HepG2 (cell line): ENCODE results near the gene ITPRIP. TPM values are rescaled to one million over a fixed set of nuclear protein-coding genes. Genes with fewer than 3 reads are reported as not detected.

ENCODE experiments used
- AFF4 ChIP-seq: sonication (generic); formaldehyde crosslinking; IDR thresholded peaks from 2 replicates; pipeline ENCODE4 v1.4.0; 2020; ENCODE audit warnings: missing genetic modification reagents
- CHD2 ChIP-seq: IDR thresholded peaks from 2 replicates; pipeline ENCODE4 v1.6.1; 2011; ENCODE audit warnings: low read depth, low read length, improper control_type of control experiment
- DDIT3 ChIP-seq: sonication (generic); formaldehyde crosslinking; IDR thresholded peaks from 2 replicates; pipeline ENCODE4 v1.4.0; 2020; ENCODE audit warnings: mild to moderate bottlenecking, missing genetic modification reagents
- DNMT1 ChIP-seq: sonication (generic); formaldehyde crosslinking; IDR thresholded peaks from 2 replicates; pipeline ENCODE4 v1.5.1; 2020; ENCODE audit warnings: mild to moderate bottlenecking, missing genetic modification reagents
- E2F5 ChIP-seq: sonication (generic); formaldehyde crosslinking; conservative IDR thresholded peaks from 2 replicates; pipeline ENCODE4 v1.4.0; 2020; ENCODE audit warnings: missing genetic modification reagents
- HOXA3 ChIP-seq: sonication (generic); formaldehyde crosslinking; IDR thresholded peaks from 2 replicates; pipeline ENCODE4 v1.5.0; 2020; ENCODE audit warnings: missing genetic modification reagents
- KAT7 ChIP-seq: IDR thresholded peaks from 2 replicates; pipeline ENCODE4 v1.6.1; 2018; ENCODE audit warnings: borderline replicate concordance, missing compliant biosample characterization
- KDM5B ChIP-seq: sonication (generic); formaldehyde crosslinking; IDR thresholded peaks from 2 replicates; pipeline ENCODE4 v1.4.0; 2020; ENCODE audit warnings: missing genetic modification reagents, mild to moderate bottlenecking, borderline replicate concordance
- KDM6A ChIP-seq: IDR thresholded peaks from 2 replicates; pipeline ENCODE4 v1.6.1; 2016; ENCODE audit warnings: low read depth
- MAFK ChIP-seq, 2 experiments: IDR thresholded peaks in 1 of 2; conservative IDR thresholded peaks in 1 of 2; 2 replicates each; pipeline ENCODE4 v1.6.1; 2011; ENCODE audit warnings: improper control_type of control experiment in 2 of 2, low read length in 2 of 2
- MLX ChIP-seq: IDR thresholded peaks from 2 replicates; pipeline ENCODE4 v1.6.1; 2016
- PATZ1 ChIP-seq: sonication (generic); formaldehyde crosslinking; IDR thresholded peaks from 2 replicates; pipeline ENCODE4 v1.4.0; 2020; ENCODE audit warnings: missing genetic modification reagents
- REL ChIP-seq: sonication (generic); formaldehyde crosslinking; conservative IDR thresholded peaks from 2 replicates; pipeline ENCODE4 v1.8.0; 2022; ENCODE audit warnings: mild to moderate bottlenecking, missing genetic modification reagents, moderate library complexity
- SPEN ChIP-seq: sonication (generic); formaldehyde crosslinking; IDR thresholded peaks from 2 replicates; pipeline ENCODE4 v1.5.1; 2020; ENCODE audit warnings: low read depth, mild to moderate bottlenecking, missing genetic modification reagents
- TBX3 ChIP-seq: fragments of 450-650 bp; IDR thresholded peaks from 2 replicates; pipeline ENCODE4 v1.6.1; 2017; ENCODE audit warnings: antibody characterized with exemption, mild to moderate bottlenecking, inconsistent platforms, borderline replicate concordance
- THYN1 ChIP-seq: sonication (generic); formaldehyde crosslinking; IDR thresholded peaks from 2 replicates; pipeline ENCODE4 v1.8.1; 2023; ENCODE audit warnings: low read depth, mild to moderate bottlenecking, moderate library complexity, missing genetic modification reagents, borderline replicate concordance
- ZNF230 ChIP-seq: sonication (generic); formaldehyde crosslinking; IDR thresholded peaks from 2 replicates; pipeline ENCODE4 v1.4.0; 2020; ENCODE audit warnings: mild to moderate bottlenecking, missing genetic modification reagents
- ZNF274 ChIP-seq: sonication (generic); formaldehyde crosslinking; IDR thresholded peaks from 2 replicates; pipeline ENCODE4 v1.5.1; 2020; ENCODE audit warnings: mild to moderate bottlenecking, missing genetic modification reagents
- ZNF3 ChIP-seq: IDR thresholded peaks from 2 replicates; pipeline ENCODE4 v1.7.0; 2017; ENCODE audit warnings: inconsistent platforms
- ZNF460 ChIP-seq: sonication (generic); formaldehyde crosslinking; IDR thresholded peaks from 2 replicates; pipeline ENCODE4 v1.5.1; 2020; ENCODE audit warnings: missing genetic modification reagents, mild to moderate bottlenecking, borderline replicate concordance
- ZNF672 ChIP-seq: sonication (generic); formaldehyde crosslinking; IDR thresholded peaks from 2 replicates; pipeline ENCODE4 v1.8.1; 2022; ENCODE audit warnings: missing genetic modification reagents
- ZNF850 ChIP-seq: sonication (generic); formaldehyde crosslinking; conservative IDR thresholded peaks from 2 replicates; pipeline ENCODE4 v1.9.0; 2021; ENCODE audit warnings: mild to moderate bottlenecking, missing genetic modification reagents
- ZSCAN30 ChIP-seq: sonication (generic); formaldehyde crosslinking; IDR thresholded peaks from 2 replicates; pipeline ENCODE4 v1.5.0; 2020; ENCODE audit warnings: mild to moderate bottlenecking, missing genetic modification reagents
- polyA plus RNA-seq, 8 experiments: library from polyadenylated mRNA; depleted of rRNA in 3 of 8; stranded (reverse) in 7 of 8; unstranded in 1 of 8; fragments of >200 nt; fragmentation: Illumina TruSeq in 4 of 8; extraction: Trizol in 4 of 8; gene quantifications; 2 replicates each; pipeline versions ENCODE4 v1.2.1 to v1.2.3, GENCODE V29; 2011 to 2016; ENCODE audit warnings: low read depth in 4 of 8, missing spikeins in 1 of 8, mixed read lengths in 1 of 8; ENCODE audit not compliant: insufficient read depth in 1 of 8
- total RNA-seq, 5 experiments: library from RNA; depleted of rRNA; stranded (reverse); fragments of >200 nt; fragmentation: Illumina TruSeq; extraction: Trizol; gene quantifications; 2 replicates each; pipeline ENCODE4 v1.2.3, GENCODE V29; 2016; ENCODE audit warnings: low read depth in 1 of 5

Gene ITPRIP
- total and polyA plus RNA-seq, 2 of the 13 experiments (the other 11 are each of a cell fraction or from before 2014, with no cell fraction given), result 1.00 to 2.8 TPM

- TF ChIP-seq PATZ1 (CRISPR knock-in tag) (peak; percentile 86), E2F5 (CRISPR knock-in tag) (no peak), HOXA3 (CRISPR knock-in tag) (no peak), THYN1 (no peak), ZNF274 (CRISPR knock-in tag) (peak; percentile 22; the same call in 1 of the 2 replicates), CHD2 (no peak), ZSCAN30 (CRISPR knock-in tag) (no peak), KAT7 (CRISPR knock-in tag) (peak; percentile 57; the same call in 1 of the 2 replicates), DDIT3 (CRISPR knock-in tag) (no peak), ZNF460 (no peak), KDM5B (peak; percentile 62; the same call in 1 of the 2 replicates), ZNF672 (CRISPR knock-in tag) (no peak), AFF4 (CRISPR knock-in tag) (no peak), MAFK (conservative IDR thresholded peaks at IDR 0.05 in 1 of 2, IDR thresholded peaks at IDR 0.05 in 1 of 2; ENCODE audit: low read length in 2 of 2) (no peak), KDM6A (CRISPR knock-in tag) (no peak), MLX (CRISPR knock-in tag) (no peak), REL (CRISPR knock-in tag) (no peak), SPEN (CRISPR knock-in tag) (peak; percentile 59; the same call in 1 of the 2 replicates), DNMT1 (CRISPR knock-in tag) (peak; percentile 53; the same call in 1 of the 2 replicates), ZNF230 (no peak), ZNF850 (CRISPR knock-in tag) (no peak), ZNF3 (no peak), TBX3 (no peak)
These were observed at the start of gene ITPRIP (continued) for GRCh38 chr10:104337985-104338735.
